K562 treated with DMSO at 1 percent for 24 hours (cell line): ENCODE measurements around the gene C1GALT1C1L. TPM values are rescaled to one million over a fixed set of nuclear protein-coding genes. Genes with fewer than 3 reads are reported as not detected.

ENCODE experiments used
- total RNA-seq: library from RNA; unstranded; fragments of 300-600 nt; gene quantifications from 2 replicates; pipeline ENCODE4 v1.2.3, GENCODE V29; 2022; ENCODE audit warnings: low read depth; ENCODE audit not compliant: insufficient read depth

Gene C1GALT1C1L
- total RNA-seq: 1.4 and 1.5 TPM in 2 replicates

GRCh38 chr2:43676322-43677050, at the start of gene C1GALT1C1L:
Gene C1GALT1C1L (minus strand): TSS chr2:43676429. CDS start chr2:43676322, 107 bp downstream.

GRCh38 chr2:43637030-43637803, 39.0 kb downstream of the C1GALT1C1L start, which contains the start of gene PLEKHH2:
Gene PLEKHH2 (plus strand): TSS chr2:43637260. CDS start chr2:43644674, 7,414 bp downstream.

Other genes with a start within 250 kb of the C1GALT1C1L start
- gene THADA, start 80.4 kb downstream of the C1GALT1C1L start, total RNA-seq: 9.2 and 10.4 TPM in 2 replicates
- 2.9 and 3.7 TPM in 2 replicates for gene PLEKHH2, start 39.2 kb downstream of the C1GALT1C1L start, total RNA-seq
- 8.3 and 16.7 TPM in 2 replicates for gene DYNC2LI1, start 97.6 kb upstream of the C1GALT1C1L start, total RNA-seq
- gene ABCG5, start 162.4 kb upstream of the C1GALT1C1L start, total RNA-seq: not detected in 2 replicates
- gene ABCG8, start 162.5 kb upstream of the C1GALT1C1L start, total RNA-seq: not detected in 2 replicates